Vagina (tissue), 2 donors: Measurements from ENCODE around the gene TFCP2L1. TPM values are rescaled to one million over a fixed set of nuclear protein-coding genes. Genes with fewer than 3 reads are reported as not detected.

Source experiments
- DNase-seq, 2 donors: peaks; one replicate each; pipeline ENCODE4 v3.0.0-alpha.2; 2017; ENCODE audit errors: extremely low spot score in 2 of 2
- H3K27ac ChIP-seq: fragments of 200-600 bp; sonication (generic); one replicate; pipeline ENCODE4 v1.5.1; 2019
- H3K27me3 ChIP-seq: fragments of 200-600 bp; sonication (generic); one replicate; pipeline ENCODE4 v1.5.1; 2019
- H3K36me3 ChIP-seq, 2 donors: fragments of 200-600 bp; sonication (generic); one replicate each; pipeline ENCODE4 v1.5.1; 2017 to 2019
- H3K4me1 ChIP-seq: fragments of 200-600 bp; sonication (generic); one replicate; pipeline ENCODE4 v1.5.1; 2019
- H3K4me3 ChIP-seq, 2 donors: fragments of 200-600 bp; sonication (generic); 1 replicate in 1 of 2; 2 replicates in 1 of 2; pipeline ENCODE4 v1.5.1; 2016 to 2019
- H3K9me3 ChIP-seq: fragments of 200-600 bp; sonication (generic); one replicate; pipeline ENCODE4 v1.5.1; 2019
- POLR2A ChIP-seq, 2 donors: fragments of 450-650 bp; IDR thresholded peaks; one replicate each; pipeline ENCODE4 v1.6.1; 2017; ENCODE audit warnings: antibody characterized with exemption in 2 of 2, mild to moderate bottlenecking in 2 of 2, moderate library complexity in 2 of 2
- POLR2AphosphoS5 ChIP-seq, 2 donors: sonication (generic); formaldehyde crosslinking; IDR thresholded peaks; one replicate each; pipeline ENCODE4 v1.9.0; 2017; ENCODE audit warnings: antibody characterized with exemption in 2 of 2, mild to moderate bottlenecking in 2 of 2, low read depth in 1 of 2; ENCODE audit not compliant: insufficient read depth in 1 of 2
- intact Hi-C: fragments of 100-400 bp; cut with DNase I; formaldehyde crosslinking; loops from one replicate; pipeline ENCODE4 v1.15.1; 2023
- total RNA-seq: library from RNA; depleted of rRNA; stranded (reverse); fragments of >200 nt; gene quantifications from one replicate; pipeline ENCODE4 v1.2.3, GENCODE V29; 2016
- TF ChIP-seq, protein P1 (sequence below), 3 experiments: fragments of 450-650 bp in 2 of 3; fragments of 200-600 bp in 1 of 3; sonication (generic) in 1 of 3; IDR thresholded peaks; one replicate each; pipeline ENCODE4 v1.5.1; 2017 to 2019; ENCODE audit warnings: antibody characterized with exemption in 3 of 3, mild to moderate bottlenecking in 2 of 3, moderate library complexity in 2 of 3

TFCP2L1 gene
- total RNA-seq, 1 donor from 2014 or later = 32.7 TPM

DNA sequence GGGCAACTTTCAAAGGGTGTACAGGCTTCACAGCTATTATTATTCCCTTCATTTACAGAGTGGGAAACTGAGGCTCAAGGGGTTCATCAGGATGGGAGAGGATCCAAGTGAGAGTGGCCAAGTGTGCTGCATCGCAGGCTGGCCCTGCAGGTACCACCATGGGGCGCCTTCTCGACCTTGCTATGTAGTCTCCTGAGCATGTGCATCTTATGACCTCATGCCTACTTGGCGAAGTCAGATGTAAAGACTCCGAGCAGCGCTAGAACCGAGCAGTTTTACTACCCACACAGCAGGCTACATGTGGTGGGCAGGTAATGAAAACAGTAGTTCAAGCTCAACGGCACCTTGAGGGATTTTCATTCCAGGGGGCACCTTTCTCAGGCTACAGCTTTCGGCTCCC, 42.0 kb downstream of the TFCP2L1 start:
- no peak for TF ChIP-seq POLR2A (IDR thresholded peaks at IDR 0.05)
- TF ChIP-seq, protein P1, sequence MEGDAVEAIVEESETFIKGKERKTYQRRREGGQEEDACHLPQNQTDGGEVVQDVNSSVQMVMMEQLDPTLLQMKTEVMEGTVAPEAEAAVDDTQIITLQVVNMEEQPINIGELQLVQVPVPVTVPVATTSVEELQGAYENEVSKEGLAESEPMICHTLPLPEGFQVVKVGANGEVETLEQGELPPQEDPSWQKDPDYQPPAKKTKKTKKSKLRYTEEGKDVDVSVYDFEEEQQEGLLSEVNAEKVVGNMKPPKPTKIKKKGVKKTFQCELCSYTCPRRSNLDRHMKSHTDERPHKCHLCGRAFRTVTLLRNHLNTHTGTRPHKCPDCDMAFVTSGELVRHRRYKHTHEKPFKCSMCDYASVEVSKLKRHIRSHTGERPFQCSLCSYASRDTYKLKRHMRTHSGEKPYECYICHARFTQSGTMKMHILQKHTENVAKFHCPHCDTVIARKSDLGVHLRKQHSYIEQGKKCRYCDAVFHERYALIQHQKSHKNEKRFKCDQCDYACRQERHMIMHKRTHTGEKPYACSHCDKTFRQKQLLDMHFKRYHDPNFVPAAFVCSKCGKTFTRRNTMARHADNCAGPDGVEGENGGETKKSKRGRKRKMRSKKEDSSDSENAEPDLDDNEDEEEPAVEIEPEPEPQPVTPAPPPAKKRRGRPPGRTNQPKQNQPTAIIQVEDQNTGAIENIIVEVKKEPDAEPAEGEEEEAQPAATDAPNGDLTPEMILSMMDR (IDR thresholded peaks at IDR 0.05) = no peak
- no peak for TF ChIP-seq POLR2AphosphoS5 (IDR thresholded peaks at IDR 0.05; ENCODE audit: insufficient read depth in 1 of 2, low read depth in 1 of 2)
- intact Hi-C loops = no loop called here
- DNase-seq = no peak
- H3K27me3 ChIP-seq = no peaks in the 10 kb centered on the region
- no peaks in the 10 kb centered on the region for H3K36me3 ChIP-seq
- H3K4me1 ChIP-seq = no peaks in the 10 kb centered on the region
- no peak overlapping the region for H3K4me3 ChIP-seq
- H3K9me3 ChIP-seq = no peaks in the 10 kb centered on the region
- no peak overlapping the region for H3K27ac ChIP-seq

DNA sequence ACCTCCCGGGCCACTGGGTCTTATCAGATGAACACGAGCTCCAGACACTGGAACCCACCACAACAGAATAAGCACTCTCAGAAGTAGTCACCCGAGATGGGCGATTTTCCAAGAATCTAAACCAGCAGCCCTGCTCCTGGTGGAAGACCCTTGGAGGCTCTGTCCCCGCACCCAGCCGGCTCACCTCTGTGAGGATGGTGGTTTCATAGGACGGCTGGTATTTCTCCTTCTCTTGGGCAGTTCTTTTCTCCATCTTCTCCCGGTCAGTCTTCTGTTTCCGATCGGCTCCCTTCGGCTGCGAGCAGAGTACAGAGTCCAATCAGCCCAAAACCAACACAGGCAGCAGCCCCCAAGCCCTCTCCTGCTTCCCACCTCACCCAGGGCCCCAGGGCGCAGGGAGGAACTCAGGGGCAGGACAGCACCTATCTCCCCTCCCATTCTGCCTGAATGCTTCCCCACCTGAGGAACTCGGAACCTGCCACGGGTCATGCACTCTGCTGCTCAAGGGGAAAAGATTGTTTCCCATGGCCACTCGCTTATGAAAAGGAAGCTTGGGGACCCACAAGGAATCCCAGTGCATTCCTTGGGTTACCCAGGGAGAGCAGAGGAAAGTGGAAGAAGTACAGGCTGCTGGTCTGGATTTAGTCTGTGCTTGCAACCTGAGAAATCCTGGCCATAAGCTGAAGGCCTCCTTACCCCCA, 42.7 kb downstream of the TFCP2L1 start:
- Histone ChIP-seq H3K36me3 (no peaks in the 10 kb centered on the region), H3K9me3 (no peaks in the 10 kb centered on the region), H3K4me1 (no peaks in the 10 kb centered on the region), H3K27ac (no peak overlapping the region), H3K4me3 (no peak overlapping the region), H3K27me3 (no peaks in the 10 kb centered on the region)
- TF ChIP-seq POLR2AphosphoS5 (IDR thresholded peaks at IDR 0.05; ENCODE audit: insufficient read depth in 1 of 2, low read depth in 1 of 2) = no peak
- TF ChIP-seq, protein P1 (IDR thresholded peaks at IDR 0.05) = no peak
- no peak for TF ChIP-seq POLR2A (IDR thresholded peaks at IDR 0.05)
- no peak for DNase-seq
- intact Hi-C loops = no loop called here

DNA sequence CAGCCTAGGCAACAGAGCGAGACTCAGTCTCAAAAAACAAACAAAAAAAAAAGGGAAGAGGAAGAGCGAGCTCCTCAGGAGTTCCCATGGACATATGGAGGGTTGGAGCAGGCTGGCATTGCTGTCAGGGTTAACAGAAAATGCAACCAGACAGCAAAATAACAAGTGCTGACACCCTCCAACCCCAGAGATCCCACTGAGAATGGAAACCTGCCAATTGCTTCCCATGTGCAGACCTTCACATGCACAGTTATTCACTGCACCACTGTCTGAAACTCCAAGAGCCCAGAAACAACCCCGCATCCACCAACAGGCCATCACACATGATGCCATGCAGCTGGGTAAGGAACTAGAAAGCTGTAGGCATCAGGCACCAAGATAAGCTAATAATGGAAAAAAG, 43.5 kb downstream of the TFCP2L1 start:
- H3K4me3 ChIP-seq = no peak overlapping the region
- no peaks in the 10 kb centered on the region for H3K27me3 ChIP-seq
- H3K36me3 ChIP-seq = no peaks in the 10 kb centered on the region
- H3K27ac ChIP-seq = no peak overlapping the region
- no peaks in the 10 kb centered on the region for H3K4me1 ChIP-seq
- H3K9me3 ChIP-seq = no peaks in the 10 kb centered on the region
- TF ChIP-seq, protein P1 (IDR thresholded peaks at IDR 0.05) = no peak
- TF ChIP-seq POLR2AphosphoS5 (IDR thresholded peaks at IDR 0.05; ENCODE audit: insufficient read depth in 1 of 2, low read depth in 1 of 2) = no peak
- TF ChIP-seq POLR2A (IDR thresholded peaks at IDR 0.05) = no peak
- no peak for DNase-seq
- intact Hi-C loops = no loop called here

DNA sequence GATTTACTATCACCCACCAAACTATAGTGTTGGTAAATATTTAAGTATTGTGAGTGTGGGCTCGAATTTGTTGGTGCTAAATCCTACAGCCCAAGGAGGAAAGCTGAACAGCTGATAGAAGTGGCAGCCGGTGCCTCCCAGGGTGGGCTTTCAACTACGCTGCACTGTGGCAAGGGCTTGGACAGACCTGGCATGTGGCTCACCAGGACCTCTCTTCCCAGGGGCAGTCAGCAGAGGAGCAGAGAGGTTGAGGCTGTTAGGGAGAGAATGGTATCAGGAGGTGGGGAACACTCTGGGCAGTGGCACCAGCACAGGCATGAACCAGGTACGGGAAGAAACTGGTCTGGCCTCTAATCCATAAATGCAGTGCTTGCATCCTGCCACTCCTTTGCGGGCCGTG, 44.6 kb downstream of the TFCP2L1 start:
- Histone ChIP-seq H3K4me1 (no peaks in the 10 kb centered on the region), H3K36me3 (no peaks in the 10 kb centered on the region), H3K27me3 (no peaks in the 10 kb centered on the region), H3K27ac (no peak overlapping the region), H3K9me3 (no peaks in the 10 kb centered on the region), H3K4me3 (no peak overlapping the region)
- TF ChIP-seq POLR2A (IDR thresholded peaks at IDR 0.05) = no peak
- TF ChIP-seq POLR2AphosphoS5 (IDR thresholded peaks at IDR 0.05; ENCODE audit: insufficient read depth in 1 of 2, low read depth in 1 of 2) = no peak
- TF ChIP-seq, protein P1 (IDR thresholded peaks at IDR 0.05) = no peak
- no peak for DNase-seq
- intact Hi-C loops = no loop called here

DNA sequence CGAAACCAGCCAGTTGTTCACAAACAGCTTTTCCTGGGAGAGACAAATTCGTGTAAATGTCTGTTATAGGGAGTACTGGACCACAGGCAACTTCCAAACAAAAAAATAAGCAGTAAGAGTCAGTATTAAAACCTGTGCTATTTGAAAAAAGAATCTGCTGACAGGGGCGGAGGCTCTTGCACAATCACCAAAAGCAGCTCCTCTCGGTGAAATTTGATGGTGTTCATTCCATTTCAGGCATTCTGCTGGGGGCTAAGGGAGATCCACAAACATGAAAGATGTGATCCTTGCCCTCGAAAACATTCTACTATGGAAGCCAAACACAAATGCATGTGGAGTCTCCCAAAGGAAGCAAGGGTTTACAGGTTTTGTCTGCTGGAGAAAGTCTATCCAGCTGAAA, 45.0 kb downstream of the TFCP2L1 start:
- H3K27ac ChIP-seq = no peak overlapping the region
- no peak for DNase-seq
- TF ChIP-seq, protein P1 (IDR thresholded peaks at IDR 0.05) = no peak
- TF ChIP-seq POLR2AphosphoS5 (IDR thresholded peaks at IDR 0.05; ENCODE audit: insufficient read depth in 1 of 2, low read depth in 1 of 2) = no peak
- TF ChIP-seq POLR2A (IDR thresholded peaks at IDR 0.05) = no peak
- H3K36me3 ChIP-seq = no peaks in the 10 kb centered on the region
- H3K27me3 ChIP-seq = no peaks in the 10 kb centered on the region
- intact Hi-C loops = no loop called here
- no peaks in the 10 kb centered on the region for H3K9me3 ChIP-seq
- no peaks in the 10 kb centered on the region for H3K4me1 ChIP-seq
- H3K4me3 ChIP-seq = no peak overlapping the region
